ENCODE measurements around the gene MRPL32. TPM values are rescaled to one million over a fixed set of nuclear protein-coding genes. Genes with fewer than 3 reads are reported as not detected.

The MRPL32 gene
- total RNA-seq, 2 experiments from 2014 or later = 90.7 to 96.8 TPM

DNA sequence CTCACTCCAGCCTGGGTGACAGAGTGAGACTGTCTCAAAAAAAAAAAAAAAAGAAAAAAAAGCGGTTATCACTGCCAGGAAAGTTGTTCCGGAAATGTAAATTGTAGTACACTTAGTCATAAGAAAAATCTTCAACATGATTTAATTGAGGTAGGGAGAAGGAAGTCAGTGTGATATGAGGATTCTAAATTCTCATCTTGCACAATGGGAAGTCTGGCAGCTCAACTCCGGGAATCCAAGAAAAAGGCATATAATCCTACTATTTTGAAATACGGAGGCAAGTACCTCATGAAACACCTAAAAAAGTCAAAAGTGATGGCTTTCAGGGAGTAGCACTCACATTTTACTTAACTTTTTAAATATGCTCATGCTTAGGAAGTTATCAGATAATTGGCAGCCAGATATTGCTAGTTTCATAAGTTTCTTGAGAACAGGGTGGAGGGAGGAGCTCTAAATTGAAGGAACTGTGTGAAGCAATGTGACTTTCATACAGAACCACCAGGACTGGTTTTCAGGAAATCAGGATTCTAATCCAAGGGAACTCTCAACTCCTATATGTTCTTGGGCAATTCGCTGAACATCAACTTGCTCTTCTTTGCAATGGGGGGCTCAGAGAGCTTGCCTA is 17.6 kb upstream of the MRPL32 start:
- peak overlapping the region; percentile 92 for H3K27ac Mint-ChIP-seq
- peaks cover 53% of the 10 kb centered on the region for H3K4me1 Mint-ChIP-seq
- H3K36me3 Mint-ChIP-seq = peaks cover 63% of the 10 kb centered on the region
- peak overlapping the region; percentile 40 for H3K4me3 Mint-ChIP-seq
- H3K9me3 Mint-ChIP-seq = no peaks in the 10 kb centered on the region
- no peak for DNase-seq
- no peaks in the 10 kb centered on the region for H3K27me3 Mint-ChIP-seq

DNA sequence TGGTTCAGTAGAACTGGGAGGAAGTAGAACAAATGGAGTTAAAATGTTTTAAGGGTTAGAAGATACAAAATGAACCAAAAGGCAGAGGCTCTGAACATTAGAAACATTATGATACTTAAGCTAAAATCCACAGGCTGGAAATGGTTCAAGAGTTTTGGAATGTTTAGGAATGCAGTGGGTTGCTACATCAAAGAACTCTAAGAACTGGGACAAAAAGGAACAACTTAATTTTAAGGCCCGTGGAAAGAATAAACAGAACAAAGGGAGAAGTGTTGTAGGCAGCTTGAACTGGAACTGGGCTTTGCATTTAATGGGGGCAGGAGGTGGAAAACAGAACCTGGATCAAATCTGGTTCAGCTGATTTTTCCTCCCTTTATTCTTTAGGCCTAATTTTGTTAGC is 16.8 kb upstream of the MRPL32 start:
- Mint-ChIP-seq H3K36me3 (peaks cover 62% of the 10 kb centered on the region), H3K27me3 (no peaks in the 10 kb centered on the region), H3K9me3 (no peaks in the 10 kb centered on the region), H3K27ac (peak overlapping the region; percentile 92), H3K4me3 (no peak overlapping the region), H3K4me1 (peaks cover 46% of the 10 kb centered on the region)
- DNase-seq = no peak

DNA sequence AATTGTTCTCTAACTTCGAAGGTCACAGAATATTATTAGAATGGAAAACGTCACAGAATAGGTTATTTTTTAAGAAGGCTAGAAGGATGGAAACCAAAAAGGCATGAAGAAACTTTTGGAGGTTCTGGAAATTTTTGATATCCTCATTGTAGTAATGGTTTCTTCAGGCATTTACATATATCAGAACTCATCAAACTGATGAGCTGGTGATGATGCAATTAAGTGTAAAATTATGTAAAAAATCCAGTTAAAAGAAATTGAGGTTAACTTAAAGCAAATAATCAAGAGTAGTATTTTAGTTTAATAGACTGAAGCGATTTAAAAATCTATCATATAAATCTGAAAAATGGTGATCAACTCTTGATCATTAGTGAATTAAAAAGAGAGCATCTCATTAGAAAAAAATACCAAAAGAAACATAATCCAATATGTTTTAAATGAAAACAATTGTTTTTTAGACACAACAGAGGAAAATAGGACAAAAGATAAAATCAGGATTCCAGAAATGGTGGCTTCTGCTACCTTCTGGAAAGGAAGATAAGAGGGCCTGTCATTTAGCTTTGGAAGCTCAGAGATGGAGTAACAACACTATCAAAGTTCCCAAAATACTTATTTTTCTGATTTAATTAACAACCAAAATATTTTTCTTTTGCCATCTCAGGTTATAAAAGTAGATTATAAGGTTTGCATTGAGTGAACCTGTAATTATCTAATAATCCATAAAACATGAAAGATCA is 10.0 kb upstream of the MRPL32 start:
- H3K36me3 Mint-ChIP-seq = peaks cover 49% of the 10 kb centered on the region
- H3K9me3 Mint-ChIP-seq = no peaks in the 10 kb centered on the region
- no peaks in the 10 kb centered on the region for H3K27me3 Mint-ChIP-seq
- peaks cover 38% of the 10 kb centered on the region for H3K4me1 Mint-ChIP-seq
- no peak for DNase-seq
- H3K27ac Mint-ChIP-seq = peak overlapping the region; percentile 25
- no peak overlapping the region for H3K4me3 Mint-ChIP-seq

DNA sequence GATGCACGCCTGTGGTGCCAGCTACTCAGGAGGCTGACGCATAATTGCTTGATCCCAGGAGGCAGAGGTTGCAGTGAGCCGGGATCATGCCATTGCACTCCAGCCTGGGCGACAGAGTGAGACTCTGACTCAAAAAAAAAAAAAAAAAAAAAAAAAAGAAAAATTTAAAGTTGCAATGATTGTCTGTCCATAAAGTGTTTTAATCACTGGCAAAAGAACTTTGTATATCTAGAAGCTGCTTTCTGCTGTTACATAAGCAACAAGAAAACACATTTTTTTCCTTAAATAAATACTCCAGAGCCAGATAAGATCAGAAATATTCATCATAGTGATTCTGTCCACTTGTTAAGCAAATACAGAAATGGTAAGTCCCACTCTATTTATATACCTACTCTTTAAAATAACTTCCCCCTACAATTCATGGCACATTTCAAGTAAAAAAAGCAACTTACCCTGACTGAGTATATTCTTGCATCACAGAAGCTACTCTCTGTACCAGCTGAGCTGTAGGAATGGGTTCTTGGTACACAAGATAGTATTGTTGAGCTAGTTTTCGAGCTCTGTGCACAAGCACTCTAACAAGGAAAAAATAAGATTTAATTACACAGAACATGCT is 7.8 kb upstream of the MRPL32 start:
- peak overlapping the region; percentile 69 for H3K27ac Mint-ChIP-seq

DNA sequence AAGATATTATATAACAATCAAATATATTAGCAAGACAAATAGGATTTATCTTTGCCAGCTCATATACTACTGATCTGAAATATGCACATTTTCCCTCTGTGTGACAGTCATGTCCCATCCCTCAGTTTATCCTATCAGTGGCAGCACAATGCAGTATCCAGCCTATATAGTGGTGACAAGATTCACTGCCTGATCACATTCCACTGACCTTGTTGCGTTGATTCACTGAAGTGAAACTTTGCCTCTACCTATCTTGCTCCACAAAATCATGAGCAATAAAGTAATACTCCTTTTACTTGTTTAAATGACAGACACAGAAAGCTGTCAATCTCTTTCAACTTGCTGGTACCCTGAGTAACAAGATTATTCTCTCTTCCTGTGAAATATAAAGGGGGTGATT is 6.5 kb upstream of the MRPL32 start:
- H3K4me1 Mint-ChIP-seq = peaks cover 69% of the 10 kb centered on the region
- H3K27ac Mint-ChIP-seq = peak overlapping the region; percentile 74
- H3K27me3 Mint-ChIP-seq = no peaks in the 10 kb centered on the region
- no peaks in the 10 kb centered on the region for H3K9me3 Mint-ChIP-seq
- DNase-seq = no peak
- H3K4me3 Mint-ChIP-seq = no peak overlapping the region
- H3K36me3 Mint-ChIP-seq = peaks cover 55% of the 10 kb centered on the region

More for the DNA sequence above, 7.8 kb upstream of the MRPL32 start:
- Mint-ChIP-seq H3K36me3 (peaks cover 57% of the 10 kb centered on the region), H3K4me3 (no peak overlapping the region), H3K27me3 (no peaks in the 10 kb centered on the region), H3K9me3 (no peaks in the 10 kb centered on the region), H3K4me1 (peaks cover 58% of the 10 kb centered on the region)
- DNase-seq = no peak

DNA sequence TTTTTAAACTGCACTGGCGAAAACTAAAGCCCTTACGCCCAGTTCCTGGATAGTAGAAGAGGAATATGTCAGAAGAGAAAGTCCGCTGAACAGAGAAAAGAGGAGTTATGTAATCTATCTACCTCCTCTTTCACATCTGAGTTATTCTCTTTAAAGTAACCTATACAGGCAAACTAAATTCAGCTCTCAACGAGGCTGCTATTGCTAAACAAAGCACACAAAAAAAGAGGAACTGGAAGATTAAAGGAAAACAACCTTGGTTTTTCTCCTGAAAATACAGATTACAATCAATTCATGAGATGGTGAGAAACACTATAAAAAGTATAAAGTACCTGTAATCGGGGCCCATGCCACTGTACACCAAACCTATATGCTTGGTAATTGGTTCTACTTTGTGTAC is 6.0 kb upstream of the MRPL32 start:
- no peak for DNase-seq
- peaks cover 57% of the 10 kb centered on the region for H3K36me3 Mint-ChIP-seq
- H3K4me1 Mint-ChIP-seq = peaks cover 70% of the 10 kb centered on the region
- H3K27ac Mint-ChIP-seq = no peak overlapping the region
- no peaks in the 10 kb centered on the region for H3K27me3 Mint-ChIP-seq
- H3K4me3 Mint-ChIP-seq = no peak overlapping the region
- H3K9me3 Mint-ChIP-seq = no peaks in the 10 kb centered on the region

DNA sequence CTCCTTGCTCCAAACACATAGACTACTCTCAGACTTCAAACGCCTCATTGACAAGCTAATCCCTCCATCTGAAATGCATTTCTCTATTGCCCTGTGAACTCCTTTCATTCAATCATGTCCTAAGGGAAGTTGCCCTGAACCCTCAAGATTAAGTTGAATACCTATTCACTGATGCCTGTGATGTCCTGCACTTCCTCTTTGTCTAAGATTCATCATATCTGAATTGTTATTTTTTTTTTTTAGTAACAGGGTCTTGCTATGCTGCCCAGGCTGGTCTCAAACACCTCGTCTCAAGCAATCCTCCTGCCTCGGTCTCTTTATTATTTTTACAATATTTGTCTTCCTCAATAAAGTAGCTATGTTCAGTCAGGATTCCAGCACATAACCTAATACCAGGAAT is 3.4 kb upstream of the MRPL32 start:
- peaks cover 59% of the 10 kb centered on the region for H3K36me3 Mint-ChIP-seq
- peaks cover 62% of the 10 kb centered on the region for H3K4me1 Mint-ChIP-seq
- H3K27me3 Mint-ChIP-seq = no peaks in the 10 kb centered on the region
- no peak for DNase-seq
- H3K4me3 Mint-ChIP-seq = peak overlapping the region; percentile 64
- peak overlapping the region; percentile 18 for H3K27ac Mint-ChIP-seq
- no peaks in the 10 kb centered on the region for H3K9me3 Mint-ChIP-seq

DNA sequence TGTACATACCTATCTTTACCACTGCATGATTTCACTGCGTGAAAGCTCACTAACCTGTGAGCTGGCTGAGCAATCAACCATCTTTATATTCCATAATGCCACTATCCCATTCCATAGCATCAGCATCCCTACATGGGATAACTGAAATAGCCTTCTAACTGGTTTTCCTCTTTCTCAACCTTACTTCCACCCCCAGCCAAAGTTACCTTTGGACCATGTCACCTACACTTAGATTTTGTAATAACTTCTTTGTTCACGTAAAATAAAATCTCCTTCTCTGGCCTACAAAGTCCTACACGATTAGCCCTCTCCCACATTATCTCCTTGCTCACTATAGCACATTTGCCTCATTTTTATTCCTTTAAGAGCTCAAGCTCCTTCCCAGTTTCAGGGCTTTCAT is 2.7 kb upstream of the MRPL32 start:
- no peaks in the 10 kb centered on the region for H3K27me3 Mint-ChIP-seq
- H3K4me1 Mint-ChIP-seq = peaks cover 65% of the 10 kb centered on the region
- H3K27ac Mint-ChIP-seq = peak overlapping the region; percentile 61
- H3K4me3 Mint-ChIP-seq = peak overlapping the region; percentile 64
- H3K36me3 Mint-ChIP-seq = peaks cover 63% of the 10 kb centered on the region
- DNase-seq = no peak
- no peaks in the 10 kb centered on the region for H3K9me3 Mint-ChIP-seq

DNA sequence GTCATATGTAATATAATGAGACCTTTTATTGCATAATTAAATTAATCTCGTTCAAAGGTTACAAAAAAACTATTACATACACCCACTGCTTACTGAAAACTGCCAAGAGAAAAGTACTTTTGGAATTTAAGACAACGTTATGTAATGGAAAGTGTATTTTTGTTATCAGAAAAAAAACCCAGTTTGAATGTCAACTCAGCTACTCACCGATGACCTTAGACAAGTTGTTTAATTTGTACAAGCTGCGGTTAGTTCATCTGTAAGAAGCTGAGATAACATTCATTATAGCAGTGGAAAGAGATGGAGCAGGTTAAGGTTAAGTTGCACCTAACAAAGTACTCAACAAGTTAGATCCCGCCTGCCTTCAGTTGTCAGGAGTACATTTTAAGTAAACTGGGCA is 1.3 kb upstream of the MRPL32 start:
- Mint-ChIP-seq H3K27me3 (no peaks in the 10 kb centered on the region), H3K27ac (peak overlapping the region; percentile 100), H3K4me3 (peak overlapping the region; percentile 100), H3K4me1 (peaks cover 62% of the 10 kb centered on the region), H3K36me3 (peaks cover 57% of the 10 kb centered on the region), H3K9me3 (no peaks in the 10 kb centered on the region)
- no peak for DNase-seq

DNA sequence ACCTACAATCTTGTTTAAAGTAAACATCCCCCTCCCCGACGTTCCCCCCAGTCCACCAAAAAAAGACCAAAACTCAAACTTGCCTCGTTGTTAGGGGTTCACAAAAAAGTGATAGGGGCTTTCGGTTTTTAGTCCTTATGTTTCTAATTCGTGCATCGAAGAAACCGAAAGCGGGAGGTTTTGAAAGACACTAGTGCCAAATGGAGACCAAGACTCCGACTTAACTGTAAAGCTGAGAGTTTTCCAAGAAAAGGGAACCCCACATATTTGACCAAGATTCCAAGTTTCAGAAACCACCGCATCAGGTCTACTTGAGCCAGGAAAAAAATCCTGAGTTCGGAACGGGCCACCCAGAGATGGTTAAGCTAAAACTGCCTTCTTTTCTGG is 736 bp upstream of the MRPL32 start:
- peaks cover 60% of the 10 kb centered on the region for H3K36me3 Mint-ChIP-seq
- peaks cover 63% of the 10 kb centered on the region for H3K4me1 Mint-ChIP-seq
- no peaks in the 10 kb centered on the region for H3K9me3 Mint-ChIP-seq
- no peak for DNase-seq
- peak overlapping the region; percentile 100 for H3K4me3 Mint-ChIP-seq
- peak overlapping the region; percentile 100 for H3K27ac Mint-ChIP-seq
- H3K27me3 Mint-ChIP-seq = no peaks in the 10 kb centered on the region

DNA sequence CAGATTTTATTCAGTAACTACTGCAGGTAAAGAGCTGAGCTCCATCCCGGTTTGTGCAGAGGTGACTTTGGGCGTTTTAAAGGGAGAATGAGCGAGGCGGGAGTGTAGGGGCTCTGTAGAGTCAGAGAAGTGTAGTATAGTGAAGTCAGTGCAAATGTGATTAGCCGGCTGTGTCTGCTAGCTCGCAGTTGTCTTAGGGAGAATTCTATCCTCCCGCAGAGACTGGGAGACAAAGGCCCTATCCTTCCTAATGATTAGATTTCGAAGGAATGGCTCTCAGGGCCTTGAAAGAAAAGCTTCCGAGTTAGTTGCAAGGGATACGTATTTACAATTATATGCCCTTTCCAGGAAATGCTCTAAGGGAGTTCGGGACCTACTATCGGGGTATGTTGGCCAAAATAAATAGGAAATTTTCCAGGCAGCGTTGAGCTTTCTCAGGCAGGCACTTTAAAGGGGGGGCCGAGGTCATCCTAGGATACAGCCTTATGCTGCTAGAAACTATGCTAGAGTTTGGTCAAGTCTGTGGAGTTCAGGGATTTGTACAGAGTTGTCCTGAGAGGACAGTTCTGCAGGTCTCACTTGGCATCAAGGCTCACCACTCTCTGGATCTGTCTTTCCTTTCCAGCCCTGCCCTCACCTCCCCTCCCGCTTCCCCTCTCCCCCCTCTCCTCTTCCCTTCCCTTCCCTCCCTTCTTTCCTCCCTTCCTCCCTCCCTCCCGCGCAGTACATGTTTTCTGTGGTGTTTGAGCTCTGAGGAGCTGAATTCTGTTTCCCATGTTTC is 825 bp downstream of the MRPL32 start:
- Mint-ChIP-seq H3K4me1 (peaks cover 61% of the 10 kb centered on the region), H3K27ac (peak overlapping the region; percentile 100), H3K36me3 (peaks cover 58% of the 10 kb centered on the region), H3K9me3 (no peaks in the 10 kb centered on the region), H3K4me3 (peak overlapping the region; percentile 100), H3K27me3 (no peaks in the 10 kb centered on the region)
- no peak for DNase-seq

DNA sequence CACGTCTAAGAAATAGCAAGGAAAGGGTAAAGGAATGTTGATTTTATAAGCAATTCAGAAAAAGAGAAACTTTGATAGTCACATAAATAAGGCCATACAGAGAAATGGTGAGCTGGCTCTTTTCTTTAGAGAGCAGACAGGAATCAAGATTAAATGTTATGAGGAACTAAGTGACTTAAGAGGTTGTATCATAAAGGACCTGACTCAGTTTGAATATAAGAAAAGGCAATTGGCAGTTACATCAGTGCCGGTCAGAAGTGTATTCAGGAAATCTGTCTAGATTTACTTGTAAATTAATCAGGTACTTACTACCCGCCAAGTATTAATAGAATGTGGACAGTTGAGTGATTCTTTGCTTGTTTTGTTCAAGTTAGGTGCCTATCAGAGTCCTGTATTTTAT is 2.1 kb downstream of the MRPL32 start:
- no peaks in the 10 kb centered on the region for H3K27me3 Mint-ChIP-seq
- no peaks in the 10 kb centered on the region for H3K9me3 Mint-ChIP-seq
- H3K4me1 Mint-ChIP-seq = peaks cover 50% of the 10 kb centered on the region
- H3K4me3 Mint-ChIP-seq = peak overlapping the region; percentile 100
- DNase-seq = no peak
- peak overlapping the region; percentile 72 for H3K27ac Mint-ChIP-seq
- peaks cover 52% of the 10 kb centered on the region for H3K36me3 Mint-ChIP-seq

DNA sequence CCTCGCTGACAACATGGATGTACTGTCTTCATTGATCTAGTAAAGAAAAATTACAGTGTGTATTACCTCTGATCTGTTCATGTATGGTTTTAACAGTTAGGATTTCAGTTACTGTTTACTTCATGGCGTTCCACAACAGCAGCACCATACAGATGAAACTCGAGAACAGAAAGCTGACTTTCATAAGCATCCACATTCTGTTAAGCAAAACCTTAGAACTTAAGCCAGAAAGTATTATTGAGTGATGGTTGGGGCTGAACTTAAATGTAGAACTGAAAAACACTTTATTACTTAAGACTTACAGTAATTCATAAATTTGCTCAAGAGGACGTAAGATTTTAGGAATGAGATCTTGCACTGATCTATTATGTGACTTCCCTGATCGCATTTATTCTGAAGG is 3.7 kb downstream of the MRPL32 start:
- Mint-ChIP-seq H3K27me3 (no peaks in the 10 kb centered on the region), H3K9me3 (no peaks in the 10 kb centered on the region), H3K36me3 (peaks cover 49% of the 10 kb centered on the region), H3K4me3 (peak overlapping the region; percentile 8), H3K27ac (peak overlapping the region; percentile 72), H3K4me1 (peaks cover 52% of the 10 kb centered on the region)
- DNase-seq = no peak

DNA sequence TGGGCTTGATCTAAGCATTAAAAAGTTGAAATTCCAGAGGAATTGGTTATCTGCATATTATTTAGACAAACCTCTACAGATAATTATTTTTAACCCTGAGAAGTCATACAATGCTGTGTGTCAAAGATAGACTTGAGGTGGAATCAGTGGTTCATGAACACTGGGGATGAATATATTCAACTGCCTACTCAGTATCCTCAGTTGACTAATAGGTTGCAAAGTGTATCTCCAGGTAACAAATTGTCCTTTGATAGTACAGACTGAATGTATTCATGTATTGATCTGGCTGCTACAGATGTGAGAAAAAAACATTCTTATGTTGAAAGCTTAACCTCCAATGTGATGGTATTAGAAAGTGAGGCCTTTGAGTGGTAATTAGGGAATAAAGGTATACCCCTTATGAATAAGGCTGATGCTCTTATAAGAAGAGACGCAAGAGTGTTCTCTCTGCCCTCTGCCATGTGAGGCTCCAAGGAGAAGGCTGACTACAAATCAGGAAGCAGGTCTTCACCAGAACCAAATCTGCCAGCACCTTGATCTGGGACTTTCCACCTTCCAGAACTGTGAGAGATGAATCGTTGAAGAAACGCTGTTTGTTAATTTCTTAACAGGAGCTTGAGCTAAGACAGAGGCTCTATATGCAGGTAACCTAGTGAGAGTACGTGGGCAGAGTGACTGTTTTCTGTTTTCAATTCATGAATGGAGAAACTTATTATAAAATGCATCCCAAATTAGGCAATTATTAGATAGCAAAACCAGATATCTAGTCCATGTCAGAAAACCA is 7.5 kb downstream of the MRPL32 start:
- Mint-ChIP-seq H3K4me1 (peaks cover 40% of the 10 kb centered on the region), H3K27me3 (no peaks in the 10 kb centered on the region), H3K9me3 (no peaks in the 10 kb centered on the region), H3K27ac (peak overlapping the region; percentile 90), H3K36me3 (peaks cover 20% of the 10 kb centered on the region), H3K4me3 (peak overlapping the region; percentile 48)
- DNase-seq = peak; percentile 19
